Measurements from ENCODE around the gene SETD1A. TPM values are rescaled to one million over a fixed set of nuclear protein-coding genes. Genes with fewer than 3 reads are reported as not detected.
"Not testable (repeated sequence)": the region's sequence is repeated elsewhere in the genome, so short reads cannot be mapped to it uniquely, and the experiment has no call there.

The SETD1A gene
- total RNA-seq, 1 experiment from 2014 or later: 2.2 TPM

DNA sequence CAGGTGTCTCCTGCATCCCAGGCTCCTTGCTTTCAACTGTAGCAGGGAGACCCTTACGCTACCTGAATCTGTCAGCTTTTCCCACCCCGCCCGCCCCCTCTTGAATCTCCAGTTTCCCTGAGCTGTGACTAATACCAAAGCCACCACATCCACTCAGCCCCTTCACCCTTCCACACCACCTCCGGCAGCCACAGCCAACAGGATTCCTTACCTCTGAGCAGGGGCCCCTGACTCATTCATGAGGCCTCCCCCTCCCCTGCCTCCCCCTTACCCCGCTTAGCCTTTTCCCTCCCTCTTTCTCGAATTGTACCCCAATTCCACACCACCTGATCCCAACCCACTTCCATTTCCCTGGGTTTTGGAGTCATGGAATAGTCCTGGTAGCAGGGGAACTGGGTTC is 50.6 kb downstream of the SETD1A start:
- H3K27ac ChIP-seq: no peak overlapping the region
- H3K9me3 ChIP-seq (replicated peaks): no peaks in the 10 kb centered on the region
- H3K36me3 ChIP-seq: no peaks in the 10 kb centered on the region
- no peak overlapping the region for H3K4me3 ChIP-seq
- peaks cover 14% of the 10 kb centered on the region for H3K27me3 ChIP-seq (replicated peaks)
- no peaks in the 10 kb centered on the region for H3K4me1 ChIP-seq (replicated peaks)
- DNase-seq (ENCODE audit: low read depth in 1 of 2, low spot score in 2 of 2): no peak

- no peak overlapping the region for H3K27ac ChIP-seq
These were observed 51.0 kb downstream of the SETD1A start for GRCh38 chr16:31008551-31008950.

GRCh38 chr16:31009120-31009519 is 51.6 kb downstream of the SETD1A start:
- Histone ChIP-seq H3K9me3 (replicated peaks) (no peaks in the 10 kb centered on the region), H3K27ac (no peak overlapping the region), H3K27me3 (replicated peaks) (peaks cover 14% of the 10 kb centered on the region), H3K4me1 (replicated peaks) (no peaks in the 10 kb centered on the region), H3K4me3 (no peak overlapping the region), H3K36me3 (no peaks in the 10 kb centered on the region)
- DNase-seq (ENCODE audit: low read depth in 1 of 2, low spot score in 2 of 2): no peak

More at GRCh38 chr16:31008551-31008950, 51.0 kb downstream of the SETD1A start:
- Histone ChIP-seq H3K9me3 (replicated peaks) (no peaks in the 10 kb centered on the region), H3K27me3 (replicated peaks) (peaks cover 14% of the 10 kb centered on the region), H3K4me1 (replicated peaks) (no peaks in the 10 kb centered on the region), H3K4me3 (no peak overlapping the region), H3K36me3 (no peaks in the 10 kb centered on the region)
- DNase-seq (ENCODE audit: low read depth in 1 of 2, low spot score in 2 of 2): no peak

DNA sequence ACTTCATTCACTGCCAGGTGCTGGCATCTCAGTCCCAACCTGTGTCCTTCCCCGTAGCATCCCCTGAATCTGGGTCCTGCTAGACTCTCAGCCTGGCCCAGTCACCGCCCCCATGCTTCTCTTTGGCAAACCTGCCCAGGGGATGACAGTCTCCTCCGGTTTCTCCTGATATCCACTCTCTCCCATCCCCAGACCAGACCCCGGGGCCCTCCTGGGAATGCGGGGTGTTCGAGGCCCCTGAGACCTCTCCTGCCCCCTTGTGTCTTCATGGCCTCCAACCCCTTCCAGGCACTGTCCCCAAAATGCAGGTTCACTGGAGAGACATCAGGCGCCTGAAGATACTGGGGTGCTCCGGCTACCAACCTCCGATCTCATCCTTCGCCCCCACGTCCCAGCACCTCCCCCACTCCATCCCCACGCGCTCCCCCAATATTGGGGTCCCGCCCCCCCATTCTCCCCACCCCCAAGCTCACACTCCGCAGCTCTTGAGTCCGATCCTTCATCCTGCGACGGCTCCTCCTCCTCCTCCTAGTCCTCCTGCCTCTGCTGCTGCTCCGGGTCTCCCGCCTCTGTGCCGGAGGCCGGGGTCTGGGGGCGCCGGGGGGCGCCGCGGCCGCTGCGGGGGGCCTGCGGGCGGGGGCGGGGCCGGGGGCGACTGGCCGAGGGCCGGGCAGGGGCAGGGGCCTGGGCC is 52.5 kb downstream of the SETD1A start:
- Histone ChIP-seq H3K27ac (no peak overlapping the region), H3K9me3 (replicated peaks) (no peaks in the 10 kb centered on the region), H3K4me1 (replicated peaks) (no peaks in the 10 kb centered on the region), H3K27me3 (replicated peaks) (peaks cover 14% of the 10 kb centered on the region), H3K4me3 (no peak overlapping the region), H3K36me3 (no peaks in the 10 kb centered on the region)
- no peak for DNase-seq (ENCODE audit: low read depth in 1 of 2, low spot score in 2 of 2)

GRCh38 chr16:31010585-31011325 is 53.2 kb downstream of the SETD1A start, which contains the start of gene STX1B:
TSS of gene STX1B (minus strand) at chr16:31010638. CDS start at chr16:31010396, 242 bp downstream.
- H3K4me1 ChIP-seq (replicated peaks): no peaks in the 10 kb centered on the region
- no peak within 1 kb of the TSS for H3K27ac ChIP-seq

GRCh38 chr16:31011815-31012214 is 54.3 kb downstream of the SETD1A start:
- not testable (repeated sequence) for H3K27ac ChIP-seq; H3K4me3 ChIP-seq; DNase-seq (ENCODE audit: low read depth in 1 of 2, low spot score in 2 of 2); H3K36me3 ChIP-seq; H3K9me3 ChIP-seq (replicated peaks); H3K4me1 ChIP-seq (replicated peaks)
- peaks cover 14% of the 10 kb centered on the region for H3K27me3 ChIP-seq (replicated peaks)

More at GRCh38 chr16:31010585-31011325, 53.2 kb downstream of the SETD1A start, which contains the start of gene STX1B:
- Histone ChIP-seq H3K4me3 (no peak within 1 kb of the TSS), H3K27me3 (replicated peaks) (peaks cover 14% of the 10 kb centered on the region), H3K9me3 (replicated peaks) (no peaks in the 10 kb centered on the region), H3K36me3 (no peaks in the 10 kb centered on the region)
- no peak for DNase-seq (ENCODE audit: low read depth in 1 of 2, low spot score in 2 of 2)

GRCh38 chr16:31013292-31013691 is 55.7 kb downstream of the SETD1A start:
- H3K9me3 ChIP-seq (replicated peaks); DNase-seq (ENCODE audit: low read depth in 1 of 2, low spot score in 2 of 2); H3K4me1 ChIP-seq (replicated peaks); H3K4me3 ChIP-seq; H3K36me3 ChIP-seq; H3K27ac ChIP-seq: not testable (repeated sequence)
- peaks cover 14% of the 10 kb centered on the region for H3K27me3 ChIP-seq (replicated peaks)

DNA sequence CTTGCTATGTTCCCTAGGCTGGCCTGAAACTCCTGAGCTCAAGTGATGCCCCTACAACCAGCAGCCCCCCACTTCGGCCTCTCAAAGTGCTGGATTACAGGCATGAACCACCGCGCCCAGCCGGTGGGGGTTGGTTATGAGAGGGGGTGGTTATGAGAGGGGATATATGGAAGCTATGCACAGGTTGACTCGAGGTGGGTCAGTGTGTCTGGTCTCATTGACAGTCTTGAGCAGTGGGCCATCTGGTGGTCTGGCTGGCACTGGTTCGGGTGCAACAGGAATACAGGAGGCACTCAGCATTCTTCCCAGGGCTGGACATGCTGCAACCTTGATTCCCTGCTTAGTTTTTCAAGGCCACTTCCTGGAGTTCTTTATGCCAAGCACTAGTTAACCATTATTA is 58.5 kb downstream of the SETD1A start:
- H3K4me1 ChIP-seq (replicated peaks): no peaks in the 10 kb centered on the region
- no peak overlapping the region for H3K4me3 ChIP-seq
- DNase-seq (ENCODE audit: low read depth in 1 of 2, low spot score in 2 of 2): no peak
- H3K27ac ChIP-seq: no peak overlapping the region
- H3K9me3 ChIP-seq (replicated peaks): no peaks in the 10 kb centered on the region
- no peaks in the 10 kb centered on the region for H3K36me3 ChIP-seq
- H3K27me3 ChIP-seq (replicated peaks): peaks cover 8% of the 10 kb centered on the region

- H3K27ac ChIP-seq; H3K4me1 ChIP-seq (replicated peaks); H3K4me3 ChIP-seq; H3K9me3 ChIP-seq (replicated peaks); H3K36me3 ChIP-seq; H3K27me3 ChIP-seq (replicated peaks); DNase-seq (ENCODE audit: low read depth in 1 of 2, low spot score in 2 of 2): not testable (repeated sequence)
These were observed 60.2 kb downstream of the SETD1A start for GRCh38 chr16:31017756-31018155.

GRCh38 chr16:31020536-31020935 is 63.0 kb downstream of the SETD1A start:
- H3K9me3 ChIP-seq (replicated peaks): no peaks in the 10 kb centered on the region
- no peak overlapping the region for H3K27ac ChIP-seq
- no peaks in the 10 kb centered on the region for H3K4me1 ChIP-seq (replicated peaks)
- DNase-seq (ENCODE audit: low read depth in 1 of 2, low spot score in 2 of 2): no peak
- no peak overlapping the region for H3K4me3 ChIP-seq
- H3K27me3 ChIP-seq (replicated peaks): no peaks in the 10 kb centered on the region
- H3K36me3 ChIP-seq: no peaks in the 10 kb centered on the region

DNA sequence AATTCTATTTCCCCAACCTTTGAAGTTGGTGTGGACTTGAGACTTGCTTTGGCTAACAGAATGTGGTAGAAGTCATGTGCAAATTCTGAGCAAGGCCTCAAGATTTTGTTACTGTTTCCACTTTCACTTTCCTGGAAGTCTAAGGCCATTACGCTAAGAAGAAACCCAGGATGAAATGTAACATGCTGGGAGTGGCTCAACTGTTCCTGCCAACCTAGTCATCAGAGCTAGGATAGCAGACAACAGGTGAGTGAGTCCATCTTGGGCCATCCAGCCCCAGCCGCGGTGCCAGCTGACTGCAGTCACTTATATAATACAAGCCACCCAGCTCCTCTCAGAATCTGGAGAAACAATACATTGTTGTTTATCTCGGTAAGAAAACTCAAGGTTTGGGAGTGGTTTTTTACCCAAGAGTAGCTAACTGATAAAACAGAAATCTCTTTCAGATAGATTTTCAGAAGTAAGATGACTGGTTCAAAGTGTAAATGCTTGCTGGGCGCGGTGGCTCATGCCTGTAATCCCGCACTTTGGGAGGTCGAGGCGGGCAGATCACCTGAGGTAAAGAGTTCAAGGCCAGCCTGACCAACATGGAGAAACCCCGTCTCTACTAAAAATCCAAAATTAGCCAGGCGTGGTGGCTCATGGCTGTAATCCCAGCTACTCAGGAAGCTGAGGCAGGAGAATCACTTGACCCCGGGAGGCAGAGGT is 65.1 kb downstream of the SETD1A start:
- Histone ChIP-seq H3K9me3 (replicated peaks) (no peaks in the 10 kb centered on the region), H3K27me3 (replicated peaks) (no peaks in the 10 kb centered on the region), H3K4me1 (replicated peaks) (no peaks in the 10 kb centered on the region), H3K27ac (no peak overlapping the region), H3K36me3 (no peaks in the 10 kb centered on the region), H3K4me3 (no peak overlapping the region)
- no peak for DNase-seq (ENCODE audit: low read depth in 1 of 2, low spot score in 2 of 2)

DNA sequence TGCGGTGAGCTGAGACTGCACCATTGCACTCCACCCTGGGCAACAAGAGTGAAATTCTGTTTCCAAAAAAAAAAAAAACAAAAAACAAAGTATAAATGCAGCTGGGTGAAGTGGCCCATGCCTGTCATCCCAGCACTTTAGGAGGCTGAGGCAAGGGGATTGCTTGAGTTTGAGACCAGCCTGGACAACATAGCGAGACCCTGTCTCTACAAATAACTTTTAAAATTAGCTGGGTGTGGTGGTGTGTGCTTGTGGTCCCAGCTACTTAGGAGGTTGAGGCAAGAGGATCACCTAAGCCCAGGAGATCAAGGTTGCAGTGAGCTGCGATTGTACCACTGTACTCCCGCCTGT is 65.7 kb downstream of the SETD1A start:
- Histone ChIP-seq H3K27ac (no peak overlapping the region), H3K36me3 (no peaks in the 10 kb centered on the region), H3K27me3 (replicated peaks) (no peaks in the 10 kb centered on the region), H3K4me1 (replicated peaks) (no peaks in the 10 kb centered on the region), H3K9me3 (replicated peaks) (no peaks in the 10 kb centered on the region), H3K4me3 (no peak overlapping the region)
- DNase-seq (ENCODE audit: low read depth in 1 of 2, low spot score in 2 of 2): no peak

DNA sequence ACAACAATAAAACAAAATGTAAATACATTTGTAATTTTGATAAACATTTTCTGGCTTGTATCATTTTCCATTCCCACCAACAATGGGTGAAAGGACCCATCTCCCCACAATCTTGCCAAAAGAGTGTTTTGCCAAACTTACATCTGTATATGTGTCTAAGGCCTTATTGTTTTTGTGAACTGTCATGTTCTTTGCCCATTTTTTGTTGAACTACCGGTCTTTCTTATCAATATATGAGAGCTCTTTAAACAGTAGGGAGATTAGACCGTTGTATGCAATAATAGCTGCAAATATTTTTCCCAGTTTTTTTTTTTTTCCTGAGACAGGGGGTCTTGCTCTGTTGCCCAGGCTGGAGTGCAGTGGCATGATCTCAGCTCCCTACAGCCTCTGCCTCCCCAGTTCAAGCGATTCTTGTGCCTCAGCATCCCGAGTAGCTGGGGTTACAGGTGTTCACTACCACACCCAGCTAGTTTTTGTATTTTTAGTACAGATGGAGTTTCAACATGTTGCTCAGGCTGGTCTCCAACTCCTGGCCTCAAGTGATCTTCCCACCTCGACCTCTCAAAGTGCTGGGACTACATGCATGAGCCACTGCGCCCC is 66.2 kb downstream of the SETD1A start:
- Histone ChIP-seq H3K9me3 (replicated peaks) (no peaks in the 10 kb centered on the region), H3K27me3 (replicated peaks) (no peaks in the 10 kb centered on the region), H3K4me3 (no peak overlapping the region), H3K36me3 (no peaks in the 10 kb centered on the region), H3K4me1 (replicated peaks) (no peaks in the 10 kb centered on the region), H3K27ac (no peak overlapping the region)
- DNase-seq (ENCODE audit: low read depth in 1 of 2, low spot score in 2 of 2): no peak

DNA sequence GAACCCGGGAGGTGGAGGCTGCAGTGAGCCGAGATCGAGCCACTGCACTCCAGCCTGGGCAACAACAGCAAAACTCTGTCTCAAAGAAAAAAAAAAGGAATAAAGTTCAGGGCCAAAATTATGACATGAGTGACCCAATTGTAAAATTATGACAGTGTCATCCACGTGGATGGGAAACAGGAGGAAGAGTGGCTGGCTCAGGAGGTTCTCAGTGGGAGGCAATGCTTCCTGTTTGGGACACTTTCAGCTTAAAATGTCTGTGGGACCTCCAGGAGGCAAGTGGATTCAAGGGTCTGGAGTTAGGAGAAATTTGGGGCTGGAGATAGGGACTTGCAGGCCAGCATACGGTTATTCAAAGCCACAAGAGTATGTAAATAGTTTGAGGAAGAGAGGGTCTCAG is 67.8 kb downstream of the SETD1A start:
- DNase-seq (ENCODE audit: low read depth in 1 of 2, low spot score in 2 of 2): no peak
- no peaks in the 10 kb centered on the region for H3K36me3 ChIP-seq
- H3K4me3 ChIP-seq: no peak overlapping the region

More for the DNA sequence above, 67.8 kb downstream of the SETD1A start:
- Histone ChIP-seq H3K27ac (no peak overlapping the region), H3K27me3 (replicated peaks) (no peaks in the 10 kb centered on the region), H3K4me1 (replicated peaks) (no peaks in the 10 kb centered on the region), H3K9me3 (replicated peaks) (no peaks in the 10 kb centered on the region)

Data from SJSA1 (cell line).